GM12878 (cell line): ENCODE results near the gene CLEC16A.

Experiments
- CTCF ChIP-seq, 3 experiments: IDR thresholded peaks in 2 of 3; conservative IDR thresholded peaks in 1 of 3; 2 replicates each; pipeline ENCODE4 v1.5.1; 2011; ENCODE audit warnings: low read depth in 3 of 3, low read length in 3 of 3, mild to moderate bottlenecking in 3 of 3, control low read depth in 2 of 3, moderate library complexity in 2 of 3, inconsistent platforms in 1 of 3, mixed read lengths in 1 of 3; ENCODE audit not compliant: control insufficient read depth in 2 of 3, insufficient read depth in 1 of 3; ENCODE audit errors: extremely low read depth in 1 of 3
- ETV6 ChIP-seq, 2 experiments: fragments of 450-650 bp in 1 of 2; IDR thresholded peaks in 1 of 2; conservative IDR thresholded peaks in 1 of 2; 2 replicates each; pipeline ENCODE4 v1.6.1; 2014; ENCODE audit warnings: antibody characterized with exemption in 1 of 2, borderline replicate concordance in 1 of 2, low read depth in 1 of 2, mild to moderate bottlenecking in 1 of 2, moderate library complexity in 1 of 2
- EZH2 ChIP-seq: IDR thresholded peaks from 2 replicates; pipeline ENCODE4 v1.6.1; 2012; ENCODE audit warnings: low read depth, mild to moderate bottlenecking, control low read depth, inconsistent platforms, low read length, borderline replicate concordance; ENCODE audit not compliant: control insufficient read depth
- GATAD2B ChIP-seq: fragments of 450-650 bp; conservative IDR thresholded peaks from 2 replicates; pipeline ENCODE4 v1.6.1; 2017; ENCODE audit warnings: low read depth, mild to moderate bottlenecking, moderate library complexity
- NFYB ChIP-seq: IDR thresholded peaks from 2 replicates; pipeline ENCODE4 v1.6.1; 2011; ENCODE audit warnings: low read depth, mild to moderate bottlenecking, low read length, improper control_type of control experiment, moderate library complexity; ENCODE audit not compliant: insufficient read depth
- RB1 ChIP-seq: fragments of 450-650 bp; formaldehyde crosslinking; IDR thresholded peaks from 2 replicates; pipeline ENCODE4 v1.6.1; 2017; ENCODE audit warnings: mild to moderate bottlenecking, borderline replicate concordance
- TAF1 ChIP-seq: IDR thresholded peaks from 2 replicates; pipeline ENCODE4 v1.6.1; 2011; ENCODE audit warnings: mild to moderate bottlenecking, low read depth, low read length, borderline replicate concordance
- USF1 ChIP-seq: IDR thresholded peaks from 2 replicates; pipeline ENCODE4 v1.6.1; 2011; ENCODE audit warnings: borderline replicate concordance, low read depth, mild to moderate bottlenecking, moderate library complexity, mixed read lengths, low read length; ENCODE audit not compliant: insufficient read depth; ENCODE audit errors: extremely low read length
- TF ChIP-seq, protein P1 (sequence below): fragments of 450-650 bp; IDR thresholded peaks from 2 replicates; pipeline ENCODE4 v1.6.1; 2016; ENCODE audit warnings: mild to moderate bottlenecking, moderate library complexity, borderline replicate concordance
- TF ChIP-seq, protein P2 (sequence below): IDR thresholded peaks from 2 replicates; pipeline ENCODE4 v1.6.1; 2012; ENCODE audit warnings: low read length, inconsistent platforms
- TF ChIP-seq, protein P3 (sequence below): IDR thresholded peaks from 2 replicates; pipeline ENCODE4 v1.6.1; 2012; ENCODE audit warnings: mild to moderate bottlenecking, low read depth, low read length
- TF ChIP-seq, protein P4 (sequence below): IDR thresholded peaks from 2 replicates; pipeline ENCODE4 v1.6.1; 2011; ENCODE audit warnings: low read depth, low read length, improper control_type of control experiment, borderline replicate concordance

DNA sequence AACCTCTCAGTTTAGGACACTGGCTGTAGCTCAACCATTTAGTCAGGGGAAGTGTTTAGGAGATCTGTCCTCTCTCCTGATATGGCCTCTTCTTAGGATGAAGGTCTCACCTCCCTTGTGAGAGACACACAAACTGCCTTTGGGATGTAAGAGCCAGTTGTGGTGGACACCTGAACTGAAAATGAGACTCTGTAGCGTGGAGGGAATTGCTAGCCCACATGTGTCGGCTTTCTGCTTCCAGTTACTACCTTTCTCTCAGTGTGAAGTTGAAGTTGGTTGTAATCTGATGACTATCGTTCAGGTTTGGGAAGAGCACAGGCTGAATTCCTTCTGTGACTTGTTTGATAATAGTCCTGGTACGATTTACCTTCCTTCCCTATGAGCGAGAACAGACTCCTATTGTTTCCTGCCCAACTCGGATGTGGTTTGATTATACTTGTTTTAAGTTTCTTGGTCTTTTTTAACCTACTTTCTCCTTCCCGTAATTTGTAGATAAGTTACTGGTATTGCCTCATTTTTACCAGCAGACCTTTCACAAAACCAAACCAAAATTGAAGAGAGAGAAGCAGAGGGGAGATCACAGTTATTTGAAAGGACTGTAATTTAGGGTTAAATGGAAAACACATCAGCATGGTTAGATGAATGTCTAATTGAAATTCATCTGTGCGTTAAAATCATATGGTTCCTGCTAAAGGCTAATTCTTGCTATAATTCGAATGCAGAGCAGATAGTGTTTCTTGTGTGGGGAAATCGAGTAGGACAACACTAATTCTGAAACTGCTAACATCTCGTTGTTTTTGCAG lies 43.2 kb downstream of the CLEC16A start:
- TF ChIP-seq CTCF (IDR thresholded peaks at IDR 0.05 in 2 of 3, conservative IDR thresholded peaks at IDR 0.05 in 1 of 3; ENCODE audit: control insufficient read depth in 2 of 3, extremely low read depth in 1 of 3, insufficient read depth in 1 of 3, low read depth in 3 of 3, low read length in 3 of 3) (no peak), ETV6 (conservative IDR thresholded peaks at IDR 0.05 in 1 of 2, IDR thresholded peaks at IDR 0.05 in 1 of 2; ENCODE audit: borderline replicate concordance in 1 of 2, low read depth in 1 of 2) (no peak), EZH2 (no peak), GATAD2B (no peak), NFYB (no peak), TAF1 (no peak), USF1 (no peak), RB1 (no peak)
- TF ChIP-seq, protein P1, sequence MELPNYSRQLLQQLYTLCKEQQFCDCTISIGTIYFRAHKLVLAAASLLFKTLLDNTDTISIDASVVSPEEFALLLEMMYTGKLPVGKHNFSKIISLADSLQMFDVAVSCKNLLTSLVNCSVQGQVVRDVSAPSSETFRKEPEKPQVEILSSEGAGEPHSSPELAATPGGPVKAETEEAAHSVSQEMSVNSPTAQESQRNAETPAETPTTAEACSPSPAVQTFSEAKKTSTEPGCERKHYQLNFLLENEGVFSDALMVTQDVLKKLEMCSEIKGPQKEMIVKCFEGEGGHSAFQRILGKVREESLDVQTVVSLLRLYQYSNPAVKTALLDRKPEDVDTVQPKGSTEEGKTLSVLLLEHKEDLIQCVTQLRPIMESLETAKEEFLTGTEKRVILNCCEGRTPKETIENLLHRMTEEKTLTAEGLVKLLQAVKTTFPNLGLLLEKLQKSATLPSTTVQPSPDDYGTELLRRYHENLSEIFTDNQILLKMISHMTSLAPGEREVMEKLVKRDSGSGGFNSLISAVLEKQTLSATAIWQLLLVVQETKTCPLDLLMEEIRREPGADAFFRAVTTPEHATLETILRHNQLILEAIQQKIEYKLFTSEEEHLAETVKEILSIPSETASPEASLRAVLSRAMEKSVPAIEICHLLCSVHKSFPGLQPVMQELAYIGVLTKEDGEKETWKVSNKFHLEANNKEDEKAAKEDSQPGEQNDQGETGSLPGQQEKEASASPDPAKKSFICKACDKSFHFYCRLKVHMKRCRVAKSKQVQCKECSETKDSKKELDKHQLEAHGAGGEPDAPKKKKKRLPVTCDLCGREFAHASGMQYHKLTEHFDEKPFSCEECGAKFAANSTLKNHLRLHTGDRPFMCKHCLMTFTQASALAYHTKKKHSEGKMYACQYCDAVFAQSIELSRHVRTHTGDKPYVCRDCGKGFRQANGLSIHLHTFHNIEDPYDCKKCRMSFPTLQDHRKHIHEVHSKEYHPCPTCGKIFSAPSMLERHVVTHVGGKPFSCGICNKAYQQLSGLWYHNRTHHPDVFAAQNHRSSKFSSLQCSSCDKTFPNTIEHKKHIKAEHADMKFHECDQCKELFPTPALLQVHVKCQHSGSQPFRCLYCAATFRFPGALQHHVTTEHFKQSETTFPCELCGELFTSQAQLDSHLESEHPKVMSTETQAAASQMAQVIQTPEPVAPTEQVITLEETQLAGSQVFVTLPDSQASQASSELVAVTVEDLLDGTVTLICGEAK = no peak
- TF ChIP-seq, protein P2, sequence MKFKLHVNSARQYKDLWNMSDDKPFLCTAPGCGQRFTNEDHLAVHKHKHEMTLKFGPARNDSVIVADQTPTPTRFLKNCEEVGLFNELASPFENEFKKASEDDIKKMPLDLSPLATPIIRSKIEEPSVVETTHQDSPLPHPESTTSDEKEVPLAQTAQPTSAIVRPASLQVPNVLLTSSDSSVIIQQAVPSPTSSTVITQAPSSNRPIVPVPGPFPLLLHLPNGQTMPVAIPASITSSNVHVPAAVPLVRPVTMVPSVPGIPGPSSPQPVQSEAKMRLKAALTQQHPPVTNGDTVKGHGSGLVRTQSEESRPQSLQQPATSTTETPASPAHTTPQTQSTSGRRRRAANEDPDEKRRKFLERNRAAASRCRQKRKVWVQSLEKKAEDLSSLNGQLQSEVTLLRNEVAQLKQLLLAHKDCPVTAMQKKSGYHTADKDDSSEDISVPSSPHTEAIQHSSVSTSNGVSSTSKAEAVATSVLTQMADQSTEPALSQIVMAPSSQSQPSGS = no peak
- TF ChIP-seq, protein P3, sequence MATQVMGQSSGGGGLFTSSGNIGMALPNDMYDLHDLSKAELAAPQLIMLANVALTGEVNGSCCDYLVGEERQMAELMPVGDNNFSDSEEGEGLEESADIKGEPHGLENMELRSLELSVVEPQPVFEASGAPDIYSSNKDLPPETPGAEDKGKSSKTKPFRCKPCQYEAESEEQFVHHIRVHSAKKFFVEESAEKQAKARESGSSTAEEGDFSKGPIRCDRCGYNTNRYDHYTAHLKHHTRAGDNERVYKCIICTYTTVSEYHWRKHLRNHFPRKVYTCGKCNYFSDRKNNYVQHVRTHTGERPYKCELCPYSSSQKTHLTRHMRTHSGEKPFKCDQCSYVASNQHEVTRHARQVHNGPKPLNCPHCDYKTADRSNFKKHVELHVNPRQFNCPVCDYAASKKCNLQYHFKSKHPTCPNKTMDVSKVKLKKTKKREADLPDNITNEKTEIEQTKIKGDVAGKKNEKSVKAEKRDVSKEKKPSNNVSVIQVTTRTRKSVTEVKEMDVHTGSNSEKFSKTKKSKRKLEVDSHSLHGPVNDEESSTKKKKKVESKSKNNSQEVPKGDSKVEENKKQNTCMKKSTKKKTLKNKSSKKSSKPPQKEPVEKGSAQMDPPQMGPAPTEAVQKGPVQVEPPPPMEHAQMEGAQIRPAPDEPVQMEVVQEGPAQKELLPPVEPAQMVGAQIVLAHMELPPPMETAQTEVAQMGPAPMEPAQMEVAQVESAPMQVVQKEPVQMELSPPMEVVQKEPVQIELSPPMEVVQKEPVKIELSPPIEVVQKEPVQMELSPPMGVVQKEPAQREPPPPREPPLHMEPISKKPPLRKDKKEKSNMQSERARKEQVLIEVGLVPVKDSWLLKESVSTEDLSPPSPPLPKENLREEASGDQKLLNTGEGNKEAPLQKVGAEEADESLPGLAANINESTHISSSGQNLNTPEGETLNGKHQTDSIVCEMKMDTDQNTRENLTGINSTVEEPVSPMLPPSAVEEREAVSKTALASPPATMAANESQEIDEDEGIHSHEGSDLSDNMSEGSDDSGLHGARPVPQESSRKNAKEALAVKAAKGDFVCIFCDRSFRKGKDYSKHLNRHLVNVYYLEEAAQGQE = no peak
- TF ChIP-seq, protein P4, sequence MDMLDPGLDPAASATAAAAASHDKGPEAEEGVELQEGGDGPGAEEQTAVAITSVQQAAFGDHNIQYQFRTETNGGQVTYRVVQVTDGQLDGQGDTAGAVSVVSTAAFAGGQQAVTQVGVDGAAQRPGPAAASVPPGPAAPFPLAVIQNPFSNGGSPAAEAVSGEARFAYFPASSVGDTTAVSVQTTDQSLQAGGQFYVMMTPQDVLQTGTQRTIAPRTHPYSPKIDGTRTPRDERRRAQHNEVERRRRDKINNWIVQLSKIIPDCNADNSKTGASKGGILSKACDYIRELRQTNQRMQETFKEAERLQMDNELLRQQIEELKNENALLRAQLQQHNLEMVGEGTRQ = no peak
